DOHH2 (cell line): Measurements from ENCODE around the gene HSD11B1.

Experiments used
- H3F3A ChIP-seq: fragments of 200-600 bp; sonication (generic), shearing (Covaris generic); 2 replicates; pipeline ENCODE4 v1.6.0; 2016; ENCODE audit warnings: antibody characterized with exemption, mild to moderate bottlenecking; ENCODE audit not compliant: control insufficient read depth, insufficient read depth
- H3K27ac ChIP-seq: fragments of 200-600 bp; sonication (generic); 2 replicates; pipeline ENCODE4 v1.5.1; 2014; ENCODE audit warnings: low read depth, mild to moderate bottlenecking, low read length, moderate library complexity
- H3K27me3 ChIP-seq: fragments of 200-600 bp; sonication (generic); 2 replicates; pipeline ENCODE4 v1.6.1; 2014; ENCODE audit warnings: mild to moderate bottlenecking, low read length, mixed read lengths; ENCODE audit not compliant: control insufficient read depth
- H3K36me3 ChIP-seq: fragments of 200-600 bp; sonication (generic); 2 replicates; pipeline ENCODE4 v1.6.1; 2014; ENCODE audit warnings: mild to moderate bottlenecking, low read length, moderate library complexity, mixed read lengths; ENCODE audit not compliant: control insufficient read depth
- H3K4me1 ChIP-seq: fragments of 200-600 bp; sonication (generic); 2 replicates; pipeline ENCODE4 v1.6.1; 2014; ENCODE audit warnings: mild to moderate bottlenecking, low read length, mixed read lengths; ENCODE audit not compliant: control insufficient read depth
- H3K4me2 ChIP-seq: fragments of 200-600 bp; sonication (generic); 2 replicates; pipeline ENCODE4 v1.6.0; 2014; ENCODE audit warnings: mild to moderate bottlenecking, low read length, moderate library complexity
- H3K4me3 ChIP-seq: fragments of 200-600 bp; sonication (generic); 2 replicates; pipeline ENCODE4 v1.5.1; 2014; ENCODE audit warnings: mild to moderate bottlenecking, low read length, mixed read lengths
- H3K79me2 ChIP-seq: fragments of 200-600 bp; sonication (generic); 2 replicates; pipeline ENCODE4 v1.6.1; 2014; ENCODE audit warnings: mild to moderate bottlenecking, low read length, mixed read lengths; ENCODE audit not compliant: control insufficient read depth
- H3K9me2 ChIP-seq: fragments of 200-600 bp; sonication (generic); replicated peaks from 2 replicates; pipeline ENCODE4 v1.6.1; 2014; ENCODE audit warnings: mild to moderate bottlenecking, low read length, mixed read lengths; ENCODE audit not compliant: control insufficient read depth
- H3K9me3 ChIP-seq: fragments of 200-600 bp; sonication (generic); 2 replicates; pipeline ENCODE4 v1.6.1; 2014; ENCODE audit warnings: antibody characterized with exemption, low read length, mixed read lengths; ENCODE audit not compliant: control insufficient read depth, insufficient read depth
- H4K20me1 ChIP-seq: fragments of 200-600 bp; sonication (generic); 2 replicates; pipeline ENCODE4 v1.6.0; 2014; ENCODE audit warnings: low read depth, mild to moderate bottlenecking, antibody characterized with exemption, low read length, moderate library complexity; ENCODE audit not compliant: control insufficient read depth, insufficient read depth
- CTCF ChIP-seq: fragments of 200-600 bp; sonication (generic); IDR thresholded peaks from one replicate; pipeline ENCODE4 v1.5.1; 2014; ENCODE audit warnings: antibody characterized with exemption, mild to moderate bottlenecking, low read depth, low read length; ENCODE audit not compliant: poor library complexity, severe bottlenecking
- EZH2phosphoT487 ChIP-seq: fragments of 200-600 bp; sonication (generic); IDR thresholded peaks from 2 replicates; pipeline ENCODE4 v1.6.1; 2017; ENCODE audit warnings: borderline replicate concordance, mild to moderate bottlenecking, antibody characterized with exemption, low read length, moderate library complexity, mixed read lengths

HSD11B1 gene

GRCh38 chr1:209747580-209748262 is 43.1 kb downstream of the HSD11B1 start:
- no peaks in the 10 kb centered on the region for H4K20me1 ChIP-seq
- TF ChIP-seq EZH2phosphoT487 (no peak), CTCF (peak; percentile 100)
- peaks cover 5% of the 10 kb centered on the region; the same call in 1 of the 2 replicates for H3F3A ChIP-seq
- peaks cover 6% of the 10 kb centered on the region; the same call in 1 of the 2 replicates for H3K27me3 ChIP-seq
- no peaks in the 10 kb centered on the region for H3K9me2 ChIP-seq
- no peak overlapping the region for H3K27ac ChIP-seq
- H3K9me3 ChIP-seq = no peaks in the 10 kb centered on the region
- no peaks in the 10 kb centered on the region for H3K36me3 ChIP-seq
- H3K4me1 ChIP-seq = peaks cover 11% of the 10 kb centered on the region
- H3K4me3 ChIP-seq = peak overlapping the region; percentile 69
- H3K4me2 ChIP-seq = peak overlapping the region; percentile 71
- H3K79me2 ChIP-seq = no peaks in the 10 kb centered on the region

GRCh38 chr1:209748620-209749019 is 44.0 kb downstream of the HSD11B1 start:
- Histone ChIP-seq H3K9me3 (no peaks in the 10 kb centered on the region), H3K27ac (no peak overlapping the region), H3K4me2 (no peak overlapping the region), H3K9me2 (no peaks in the 10 kb centered on the region), H3K4me3 (no peak overlapping the region), H3K79me2 (no peaks in the 10 kb centered on the region), H3K4me1 (peaks cover 11% of the 10 kb centered on the region), H3K27me3 (peaks cover 6% of the 10 kb centered on the region; the same call in 1 of the 2 replicates), H4K20me1 (no peaks in the 10 kb centered on the region), H3K36me3 (no peaks in the 10 kb centered on the region), H3F3A (peaks cover 5% of the 10 kb centered on the region; the same call in 1 of the 2 replicates)
- TF ChIP-seq EZH2phosphoT487 = no peak

- Histone ChIP-seq H3K9me2 (no peaks in the 10 kb centered on the region), H3K4me1 (peaks cover 11% of the 10 kb centered on the region)
- no peak for TF ChIP-seq EZH2phosphoT487
- no peak for TF ChIP-seq CTCF
These were observed 44.6 kb downstream of the HSD11B1 start for GRCh38 chr1:209749205-209749604.

GRCh38 chr1:209749670-209750323 is 45.2 kb downstream of the HSD11B1 start:
- H3K36me3 ChIP-seq = no peaks in the 10 kb centered on the region
- H3K4me1 ChIP-seq = peaks cover 11% of the 10 kb centered on the region
- no peaks in the 10 kb centered on the region for H3K9me2 ChIP-seq
- H3K27me3 ChIP-seq = peaks cover 6% of the 10 kb centered on the region; the same call in 1 of the 2 replicates
- no peak overlapping the region for H3K27ac ChIP-seq
- no peaks in the 10 kb centered on the region for H3K79me2 ChIP-seq
- H3K4me2 ChIP-seq = no peak overlapping the region
- H3K9me3 ChIP-seq = no peaks in the 10 kb centered on the region
- no peak overlapping the region for H3K4me3 ChIP-seq
- no peak for TF ChIP-seq CTCF
- no peak for TF ChIP-seq EZH2phosphoT487
- H4K20me1 ChIP-seq = no peaks in the 10 kb centered on the region
- peaks cover 5% of the 10 kb centered on the region; the same call in 1 of the 2 replicates for H3F3A ChIP-seq

More at GRCh38 chr1:209749205-209749604, 44.6 kb downstream of the HSD11B1 start:
- no peak overlapping the region for H3K4me3 ChIP-seq
- H3K4me2 ChIP-seq = no peak overlapping the region
- peaks cover 5% of the 10 kb centered on the region; the same call in 1 of the 2 replicates for H3F3A ChIP-seq
- H3K27me3 ChIP-seq = peaks cover 6% of the 10 kb centered on the region; the same call in 1 of the 2 replicates
- H3K36me3 ChIP-seq = no peaks in the 10 kb centered on the region
- no peaks in the 10 kb centered on the region for H3K79me2 ChIP-seq
- no peak overlapping the region for H3K27ac ChIP-seq
- no peaks in the 10 kb centered on the region for H3K9me3 ChIP-seq
- no peaks in the 10 kb centered on the region for H4K20me1 ChIP-seq
